ENCODE data around the gene SRPX2.

The SRPX2 gene

DNA sequence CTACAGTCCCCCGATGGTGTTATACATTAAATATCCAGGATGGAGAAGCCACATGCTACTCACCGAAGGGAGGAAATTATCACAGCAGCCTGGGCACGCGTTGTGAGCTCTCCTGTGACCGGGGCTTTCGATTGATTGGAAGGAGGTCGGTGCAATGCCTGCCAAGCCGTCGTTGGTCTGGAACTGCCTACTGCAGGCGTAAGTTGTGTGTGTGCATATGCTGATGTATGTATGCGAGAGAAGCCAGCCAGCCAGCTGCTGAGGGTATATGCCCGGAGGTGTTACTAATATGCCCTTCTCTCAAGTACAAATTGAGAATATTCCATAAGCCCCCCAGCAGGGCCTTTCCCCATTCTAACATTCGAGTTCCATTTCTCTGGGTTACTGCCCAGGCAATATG, 18.2 kb downstream of the SRPX2 start:
- H3K4me3 ChIP-seq (ENCODE audit: low read length), result no peak overlapping the region
- TF ChIP-seq, protein P1, sequence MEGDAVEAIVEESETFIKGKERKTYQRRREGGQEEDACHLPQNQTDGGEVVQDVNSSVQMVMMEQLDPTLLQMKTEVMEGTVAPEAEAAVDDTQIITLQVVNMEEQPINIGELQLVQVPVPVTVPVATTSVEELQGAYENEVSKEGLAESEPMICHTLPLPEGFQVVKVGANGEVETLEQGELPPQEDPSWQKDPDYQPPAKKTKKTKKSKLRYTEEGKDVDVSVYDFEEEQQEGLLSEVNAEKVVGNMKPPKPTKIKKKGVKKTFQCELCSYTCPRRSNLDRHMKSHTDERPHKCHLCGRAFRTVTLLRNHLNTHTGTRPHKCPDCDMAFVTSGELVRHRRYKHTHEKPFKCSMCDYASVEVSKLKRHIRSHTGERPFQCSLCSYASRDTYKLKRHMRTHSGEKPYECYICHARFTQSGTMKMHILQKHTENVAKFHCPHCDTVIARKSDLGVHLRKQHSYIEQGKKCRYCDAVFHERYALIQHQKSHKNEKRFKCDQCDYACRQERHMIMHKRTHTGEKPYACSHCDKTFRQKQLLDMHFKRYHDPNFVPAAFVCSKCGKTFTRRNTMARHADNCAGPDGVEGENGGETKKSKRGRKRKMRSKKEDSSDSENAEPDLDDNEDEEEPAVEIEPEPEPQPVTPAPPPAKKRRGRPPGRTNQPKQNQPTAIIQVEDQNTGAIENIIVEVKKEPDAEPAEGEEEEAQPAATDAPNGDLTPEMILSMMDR (conservative IDR thresholded peaks at IDR 0.05; ENCODE audit: low read depth, low read length), result no peak
- DNase-seq (ENCODE audit: low read depth), result no peak

DNA sequence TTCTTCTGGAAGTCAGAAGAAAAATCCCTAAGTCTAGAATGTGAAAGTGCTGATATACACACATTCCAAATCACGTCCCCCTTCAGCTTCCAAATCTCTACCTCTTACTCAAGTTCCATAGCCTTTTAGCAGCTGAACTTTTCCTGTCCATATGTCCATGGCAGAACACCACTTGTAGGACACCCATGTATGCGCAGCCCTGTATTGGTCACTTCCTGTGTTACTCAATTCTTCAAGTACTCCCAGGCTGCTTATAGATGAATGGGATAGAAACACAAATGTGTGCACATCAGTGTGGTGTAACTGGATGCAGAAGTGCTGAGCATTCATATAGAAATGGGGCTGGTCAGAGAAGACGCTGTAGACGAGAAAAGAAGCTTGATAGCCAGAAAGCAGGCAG, 18.8 kb downstream of the SRPX2 start:
- no peak for DNase-seq (ENCODE audit: low read depth)
- no peak overlapping the region for H3K4me3 ChIP-seq (ENCODE audit: low read length)
- TF ChIP-seq, protein P1 (conservative IDR thresholded peaks at IDR 0.05; ENCODE audit: low read depth, low read length), result no peak

DNA sequence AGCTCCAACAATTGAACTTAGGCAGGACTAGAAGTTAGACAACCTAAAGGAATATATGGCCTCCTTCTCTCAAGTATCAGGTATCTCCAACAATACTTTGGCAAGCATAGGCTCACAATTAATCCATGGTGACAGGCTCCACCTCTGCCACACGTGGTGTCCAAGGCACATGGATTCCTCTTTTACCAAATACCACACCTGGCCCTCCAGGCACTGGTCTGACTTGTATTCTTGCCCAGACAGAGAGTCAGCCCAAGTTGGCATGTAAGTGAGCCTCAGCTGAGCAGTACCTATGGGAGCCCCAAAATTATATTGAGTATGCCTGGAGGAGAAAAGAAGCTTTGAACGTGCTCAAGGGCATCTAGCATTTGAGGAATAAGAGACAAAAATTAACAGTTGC, 19.6 kb downstream of the SRPX2 start:
- DNase-seq (ENCODE audit: low read depth), result no peak
- H3K4me3 ChIP-seq (ENCODE audit: low read length), result no peak overlapping the region
- TF ChIP-seq, protein P1 (conservative IDR thresholded peaks at IDR 0.05; ENCODE audit: low read depth, low read length), result no peak

DNA sequence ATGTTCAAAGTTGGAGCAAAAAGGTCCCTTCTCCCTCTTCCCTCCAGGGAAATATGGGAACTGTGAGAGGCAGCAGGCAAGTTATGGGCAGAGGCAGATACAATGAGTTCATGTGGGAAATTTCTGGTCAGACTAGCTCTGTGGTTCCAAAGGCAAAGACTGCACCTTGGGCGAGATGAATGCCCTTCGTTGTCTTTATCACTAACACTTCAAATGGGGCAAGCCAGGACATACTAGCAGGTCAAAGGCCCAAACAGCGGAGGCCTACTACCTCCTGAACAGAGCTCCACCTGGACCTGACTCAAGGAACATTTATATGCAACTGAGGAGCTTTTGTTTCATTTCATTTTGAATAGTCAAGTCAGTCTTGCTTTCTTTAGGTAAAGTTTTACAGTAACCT, 29.0 kb downstream of the SRPX2 start:
- DNase-seq (ENCODE audit: low read depth), result no peak
- no peak overlapping the region for H3K4me3 ChIP-seq (ENCODE audit: low read length)
- TF ChIP-seq, protein P1 (conservative IDR thresholded peaks at IDR 0.05; ENCODE audit: low read depth, low read length), result no peak

DNA sequence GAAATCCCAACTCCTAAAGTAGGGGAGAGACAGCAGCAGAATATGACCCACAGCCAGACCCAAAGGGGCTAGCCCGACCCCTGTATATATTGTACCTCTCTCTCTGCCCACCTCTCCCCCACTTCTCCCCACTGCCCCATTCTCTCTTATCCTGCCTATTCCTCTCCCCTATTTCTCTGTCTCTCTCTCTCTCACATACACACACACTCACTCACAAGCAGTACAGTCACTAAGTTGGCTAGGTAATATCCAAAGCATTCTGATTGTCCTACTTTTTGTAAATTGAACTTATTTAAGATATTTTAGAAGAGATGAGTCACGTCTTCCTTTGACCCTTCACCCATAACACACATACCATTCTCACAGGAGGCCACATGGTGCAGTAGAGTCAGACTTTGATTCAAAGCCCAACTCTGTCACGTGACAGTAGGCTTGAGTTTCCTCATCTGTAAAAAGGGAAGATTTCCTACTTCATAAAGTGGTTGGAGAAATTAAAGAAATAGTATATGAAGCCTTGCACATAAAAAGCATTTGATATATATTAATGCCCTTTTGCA, 29.5 kb downstream of the SRPX2 start:
- TF ChIP-seq, protein P1 (conservative IDR thresholded peaks at IDR 0.05; ENCODE audit: low read depth, low read length), result no peak
- DNase-seq (ENCODE audit: low read depth), result no peak
- no peak overlapping the region for H3K4me3 ChIP-seq (ENCODE audit: low read length)

DNA sequence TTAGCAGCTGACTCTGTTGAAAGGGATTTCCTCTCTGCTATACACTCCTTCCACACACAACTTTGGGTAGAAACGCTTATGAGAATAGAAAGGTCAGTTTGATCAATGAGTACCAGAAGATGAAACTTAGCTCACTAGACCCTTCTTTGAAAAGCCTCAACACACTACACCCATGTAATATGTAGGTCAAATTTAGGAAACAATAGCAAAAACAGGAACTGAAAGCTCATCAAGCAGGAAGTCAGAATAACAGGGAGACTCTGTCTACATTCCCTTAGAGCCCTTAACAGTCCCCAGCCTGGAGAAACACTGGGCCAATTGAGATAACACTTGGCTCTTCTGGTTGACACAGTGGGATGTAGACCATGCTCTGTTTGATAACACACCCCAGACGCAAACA, 30.7 kb downstream of the SRPX2 start:
- DNase-seq (ENCODE audit: low read depth), result no peak

DNA sequence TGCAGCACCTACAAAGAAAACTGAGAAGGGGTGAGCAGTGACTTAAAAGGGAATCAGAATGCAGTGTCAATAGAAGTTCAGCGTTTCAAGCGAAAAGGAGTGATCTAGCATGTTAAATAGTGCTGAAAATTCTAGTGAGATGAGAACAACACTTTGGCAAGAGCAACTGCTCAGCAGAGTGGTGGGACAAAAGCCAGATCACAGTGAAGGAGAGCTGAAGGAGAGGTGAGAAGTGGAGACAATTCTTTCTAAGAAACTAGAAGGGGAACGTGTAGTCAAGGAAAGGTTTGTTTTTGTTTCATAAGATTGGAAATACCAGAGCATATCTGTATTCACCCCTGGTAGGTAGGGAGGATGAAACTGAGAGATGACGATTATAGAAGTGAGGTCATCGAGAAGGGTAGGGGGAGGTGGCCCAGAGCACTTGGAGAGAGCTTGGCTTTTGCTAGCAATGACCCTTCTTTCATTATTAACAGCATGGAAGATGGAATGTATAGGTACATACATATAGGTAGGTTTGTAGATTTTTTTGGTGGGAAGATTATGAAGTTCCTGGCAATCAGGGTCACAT, 33.7 kb downstream of the SRPX2 start:
- TF ChIP-seq, protein P1 (conservative IDR thresholded peaks at IDR 0.05; ENCODE audit: low read depth, low read length), result no peak
- no peak for DNase-seq (ENCODE audit: low read depth)
- H3K4me3 ChIP-seq (ENCODE audit: low read length), result no peak overlapping the region

More for the DNA sequence above, 30.7 kb downstream of the SRPX2 start:
- TF ChIP-seq, protein P1 (conservative IDR thresholded peaks at IDR 0.05; ENCODE audit: low read depth, low read length), result no peak
- no peak overlapping the region for H3K4me3 ChIP-seq (ENCODE audit: low read length)
